IMR-90 (cell line): ENCODE data around the gene CDK17.

Experiments used
- BHLHE40 ChIP-seq: fragments of 150-350 bp; IDR thresholded peaks from 2 replicates; pipeline ENCODE4 v1.6.1; 2016; ENCODE audit warnings: mild to moderate bottlenecking, low read depth, low read length
- CEBPB ChIP-seq: IDR thresholded peaks from 2 replicates; pipeline ENCODE4 v1.6.1; 2012; ENCODE audit warnings: low read depth, low read length, improper control_type of control experiment
- CHD1 ChIP-seq: IDR thresholded peaks from 2 replicates; pipeline ENCODE4 v1.6.1; 2012; ENCODE audit warnings: low read depth, low read length, improper control_type of control experiment
- CTCF ChIP-seq: conservative IDR thresholded peaks from 2 replicates; pipeline ENCODE4 v1.5.1; 2012; ENCODE audit warnings: mild to moderate bottlenecking, low read depth, low read length, improper control_type of control experiment
- ELK1 ChIP-seq: fragments of 150-350 bp; IDR thresholded peaks from 2 replicates; pipeline ENCODE4 v1.6.1; 2016; ENCODE audit warnings: low read depth, mild to moderate bottlenecking, low read length, moderate library complexity, borderline replicate concordance
- MAFK ChIP-seq: IDR thresholded peaks from 2 replicates; pipeline ENCODE4 v1.6.1; 2012; ENCODE audit warnings: low read depth, low read length, improper control_type of control experiment
- MAZ ChIP-seq: IDR thresholded peaks from 2 replicates; pipeline ENCODE4 v1.6.1; 2012; ENCODE audit warnings: low read depth, mild to moderate bottlenecking, low read length, improper control_type of control experiment, moderate library complexity, borderline replicate concordance
- MXI1 ChIP-seq: IDR thresholded peaks from 2 replicates; pipeline ENCODE4 v1.6.1; 2012; ENCODE audit warnings: low read depth, mild to moderate bottlenecking, low read length, moderate library complexity, borderline replicate concordance
- POLR2A ChIP-seq: IDR thresholded peaks from 2 replicates; pipeline ENCODE4 v1.6.1; 2012; ENCODE audit warnings: mild to moderate bottlenecking, low read depth, low read length
- RAD21 ChIP-seq: IDR thresholded peaks from 2 replicates; pipeline ENCODE4 v1.6.1; 2012; ENCODE audit warnings: low read length, improper control_type of control experiment
- RFX5 ChIP-seq: IDR thresholded peaks from 2 replicates; pipeline ENCODE4 v1.8.0; 2012; ENCODE audit warnings: low read depth, mild to moderate bottlenecking, low read length, moderate library complexity
- USF2 ChIP-seq: fragments of 150-350 bp; IDR thresholded peaks from 2 replicates; pipeline ENCODE4 v1.6.1; 2017; ENCODE audit warnings: mild to moderate bottlenecking, antibody characterized with exemption, low read length, low read depth

- TF ChIP-seq CEBPB, result no peak
- no peak for TF ChIP-seq CTCF
- no peak for TF ChIP-seq POLR2A
- TF ChIP-seq RFX5, result no peak
- TF ChIP-seq MXI1, result no peak
- TF ChIP-seq MAFK, result no peak
- no peak for TF ChIP-seq ELK1
- TF ChIP-seq RAD21, result no peak
- TF ChIP-seq BHLHE40, result no peak
- no peak for TF ChIP-seq USF2
- TF ChIP-seq CHD1, result no peak
- TF ChIP-seq MAZ, result no peak
Measured at GRCh38 chr12:96295532-96296160, 104.6 kb downstream of the CDK17 start.
